PC-3 (cell line): ENCODE data around the gene GNB5. TPM values are rescaled to one million over a fixed set of nuclear protein-coding genes. Genes with fewer than 3 reads are reported as not detected.

Experiments used
- total RNA-seq: library from RNA; depleted of rRNA; stranded (reverse); fragments of >200 nt; gene quantifications from 2 replicates; pipeline ENCODE4 v1.2.3, GENCODE V29; 2014; rRNA removed

The GNB5 gene
- total RNA-seq, 1 experiment from 2014 or later: 49.3 TPM

Other genes starting within 250 kb of the GNB5 start
- gene LEO1, start 219.6 kb downstream of the GNB5 start, total RNA-seq: 24.1 and 32.4 TPM in 2 replicates
- gene MAPK6, start 172.2 kb downstream of the GNB5 start, total RNA-seq: 21.9 and 22.5 TPM in 2 replicates
- 1.8 TPM in 1 of 2 replicates, not detected in the other for gene BCL2L10, start 78.6 kb downstream of the GNB5 start, total RNA-seq
- gene MYO5C, start 104.4 kb upstream of the GNB5 start, total RNA-seq: 16.7 and 17.7 TPM in 2 replicates